IMR-90 (cell line): ENCODE data around the gene NFKBIE. TPM values are rescaled to one million over a fixed set of nuclear protein-coding genes. Genes with fewer than 3 reads are reported as not detected.

ENCODE experiments used
- ATAC-seq: fragments of 200-7000 bp; cut with Tn5 transposase; 2 replicates; pipeline ENCODE4 v1.9.1; 2020; ENCODE audit warnings: low read depth, mild to moderate bottlenecking, moderate library complexity
- BruUV-seq: library from RNA; stranded (reverse); fragments of 400-500 nt; replicated peaks from 2 replicates; lab custom pipeline; 2021; lab: Mats Ljungman, UMichigan
- CTCF ChIA-PET: fragments of 300-600 bp; formaldehyde crosslinking; extraction: SDS; loops from one replicate; lab custom pipeline; 2021; ENCODE audit warnings: antibody characterized with exemption; lab: Yijun Ruan, JAX
- POLR2A ChIA-PET: fragments of 300-600 bp; sonication (Branson Sonifier 250); formaldehyde crosslinking; loops from one replicate; lab custom pipeline; 2022; ENCODE audit warnings: antibody characterized with exemption; ENCODE audit not compliant: unreplicated experiment; lab: Charles Lee
- DNase-seq: peaks from one replicate; pipeline ENCODE4 v3.0.0; 2013
- H2AFZ ChIP-seq: replicated peaks from 2 replicates; pipeline ENCODE3; 2013; ENCODE audit warnings: low read length, mild to moderate bottlenecking; ENCODE audit not compliant: poor library complexity
- H2AK5ac ChIP-seq: 2 replicates; pipeline ENCODE4 v1.6.1; 2013; ENCODE audit warnings: low read depth, low read length, inconsistent platforms
- H2AK9ac ChIP-seq: replicated peaks from 2 replicates; pipeline ENCODE3; 2013; ENCODE audit warnings: mild to moderate bottlenecking, low read depth, low read length, moderate library complexity; ENCODE audit not compliant: poor library complexity
- H2BK120ac ChIP-seq: 2 replicates; pipeline ENCODE4 v1.6.1; 2013; ENCODE audit warnings: low read depth, low read length, inconsistent platforms
- H2BK15ac ChIP-seq: 3 replicates; pipeline ENCODE4 v1.6.1; 2013; ENCODE audit warnings: low read depth, low read length, inconsistent platforms
- H2BK20ac ChIP-seq: 2 replicates; pipeline ENCODE4 v1.6.1; 2013; ENCODE audit warnings: low read depth, mild to moderate bottlenecking, inconsistent platforms, low read length, moderate library complexity
- H2BK5ac ChIP-seq: 2 replicates; pipeline ENCODE4 v1.6.1; 2013; ENCODE audit warnings: mild to moderate bottlenecking, low read depth, low read length, inconsistent platforms; ENCODE audit not compliant: poor library complexity, severe bottlenecking
- H3K14ac ChIP-seq: replicated peaks from 2 replicates; pipeline ENCODE4 v1.6.1; 2013; ENCODE audit warnings: low read depth, low read length, inconsistent platforms
- H3K18ac ChIP-seq: 2 replicates; pipeline ENCODE4 v1.6.1; 2013; ENCODE audit warnings: low read depth, low read length, control low read depth
- H3K23ac ChIP-seq: 2 replicates; pipeline ENCODE4 v1.6.1; 2013; ENCODE audit warnings: low read depth, low read length, inconsistent platforms
- H3K27ac ChIP-seq: 2 replicates; pipeline ENCODE4 v1.5.1; 2013; ENCODE audit warnings: mild to moderate bottlenecking, control low read depth, low read length; ENCODE audit not compliant: insufficient read depth
- H3K27me3 ChIP-seq: 2 replicates; pipeline ENCODE4 v1.6.1; 2013; ENCODE audit warnings: low read length; ENCODE audit not compliant: control insufficient read depth, insufficient read depth
- H3K36me3 ChIP-seq: 2 replicates; pipeline ENCODE4 v1.6.1; 2013; ENCODE audit warnings: low read length, mixed read lengths; ENCODE audit not compliant: control insufficient read depth, insufficient read depth
- H3K4ac ChIP-seq: 2 replicates; pipeline ENCODE4 v1.6.1; 2013; ENCODE audit warnings: low read depth, low read length, inconsistent platforms
- H3K4me1 ChIP-seq: 2 replicates; pipeline ENCODE4 v1.6.1; 2013; ENCODE audit warnings: low read length, mixed read lengths; ENCODE audit not compliant: control insufficient read depth, insufficient read depth
- H3K4me2 ChIP-seq: 2 replicates; pipeline ENCODE4 v1.6.1; 2013; ENCODE audit warnings: low read depth, mild to moderate bottlenecking, control low read depth, low read length, moderate library complexity
- H3K4me3 ChIP-seq: 2 replicates; pipeline ENCODE4 v1.5.1; 2013; ENCODE audit warnings: low read depth, mild to moderate bottlenecking, control low read depth, low read length, moderate library complexity; ENCODE audit not compliant: insufficient read depth
- H3K56ac ChIP-seq: 2 replicates; pipeline ENCODE4 v1.6.1; 2013; ENCODE audit warnings: low read length, inconsistent platforms; ENCODE audit not compliant: insufficient read depth; ENCODE audit errors: extremely low read depth
- H3K79me1 ChIP-seq, 2 experiments: 2 replicates each; pipeline ENCODE4 v1.6.1; 2013; ENCODE audit warnings: low read length in 2 of 2, inconsistent platforms in 1 of 2, low read depth in 1 of 2
- H3K9ac ChIP-seq: 2 replicates; pipeline ENCODE4 v1.6.1; 2013; ENCODE audit warnings: low read depth, low read length, control low read depth
- H3K9me1 ChIP-seq: 2 replicates; pipeline ENCODE4 v1.6.1; 2013; ENCODE audit warnings: low read length, inconsistent platforms; ENCODE audit not compliant: insufficient read depth
- H3K9me3 ChIP-seq: 2 replicates; pipeline ENCODE4 v1.6.1; 2013; ENCODE audit warnings: low read length; ENCODE audit not compliant: control insufficient read depth, insufficient read depth
- H4K20me1 ChIP-seq: 2 replicates; pipeline ENCODE4 v1.6.1; 2013; ENCODE audit warnings: low read length, inconsistent platforms; ENCODE audit not compliant: insufficient read depth
- H4K5ac ChIP-seq: 2 replicates; pipeline ENCODE4 v1.6.1; 2013; ENCODE audit warnings: mild to moderate bottlenecking, low read depth, low read length, control low read depth
- H4K8ac ChIP-seq, 2 experiments: 2 replicates each; pipeline ENCODE4 v1.6.1; 2013; ENCODE audit warnings: low read depth in 2 of 2, low read length in 2 of 2, control low read depth in 1 of 2, inconsistent platforms in 1 of 2
- H4K91ac ChIP-seq: 2 replicates; pipeline ENCODE4 v1.6.1; 2013; ENCODE audit warnings: low read depth, low read length, inconsistent platforms; ENCODE audit not compliant: insufficient read depth
- BHLHE40 ChIP-seq: fragments of 150-350 bp; IDR thresholded peaks from 2 replicates; pipeline ENCODE4 v1.6.1; 2016; ENCODE audit warnings: mild to moderate bottlenecking, low read depth, low read length
- CEBPB ChIP-seq: IDR thresholded peaks from 2 replicates; pipeline ENCODE4 v1.6.1; 2012; ENCODE audit warnings: low read depth, low read length, improper control_type of control experiment
- CHD1 ChIP-seq: IDR thresholded peaks from 2 replicates; pipeline ENCODE4 v1.6.1; 2012; ENCODE audit warnings: low read depth, low read length, improper control_type of control experiment
- FOS ChIP-seq: fragments of 150-350 bp; IDR thresholded peaks from 2 replicates; pipeline ENCODE4 v1.6.1; 2016; ENCODE audit warnings: low read depth, low read length
- MAFK ChIP-seq: IDR thresholded peaks from 2 replicates; pipeline ENCODE4 v1.6.1; 2012; ENCODE audit warnings: low read depth, low read length, improper control_type of control experiment
- MAZ ChIP-seq: IDR thresholded peaks from 2 replicates; pipeline ENCODE4 v1.6.1; 2012; ENCODE audit warnings: low read depth, mild to moderate bottlenecking, low read length, improper control_type of control experiment, moderate library complexity, borderline replicate concordance
- MXI1 ChIP-seq: IDR thresholded peaks from 2 replicates; pipeline ENCODE4 v1.6.1; 2012; ENCODE audit warnings: low read depth, mild to moderate bottlenecking, low read length, moderate library complexity, borderline replicate concordance
- NFE2L2 ChIP-seq: fragments of 150-350 bp; IDR thresholded peaks from 2 replicates; pipeline ENCODE4 v1.6.1; 2016; ENCODE audit warnings: low read depth, mild to moderate bottlenecking, low read length
- POLR2A ChIP-seq: IDR thresholded peaks from 2 replicates; pipeline ENCODE4 v1.6.1; 2012; ENCODE audit warnings: mild to moderate bottlenecking, low read depth, low read length
- RAD21 ChIP-seq: IDR thresholded peaks from 2 replicates; pipeline ENCODE4 v1.6.1; 2012; ENCODE audit warnings: low read length, improper control_type of control experiment
- RCOR1 ChIP-seq: IDR thresholded peaks from 2 replicates; pipeline ENCODE4 v1.6.1; 2012; ENCODE audit warnings: mild to moderate bottlenecking, low read length, improper control_type of control experiment; ENCODE audit not compliant: insufficient replicate concordance
- RFX5 ChIP-seq: IDR thresholded peaks from 2 replicates; pipeline ENCODE4 v1.8.0; 2012; ENCODE audit warnings: low read depth, mild to moderate bottlenecking, low read length, moderate library complexity
- SMC3 ChIP-seq: fragments of 150-350 bp; IDR thresholded peaks from 2 replicates; pipeline ENCODE4 v1.6.1; 2016; ENCODE audit warnings: low read depth, mild to moderate bottlenecking, antibody characterized with exemption, low read length, moderate library complexity
- WGBS, 2 experiments: methylation state at CpG; one replicate each; pipeline versions ENCODE4 v1.1.5 to v1.1.7; 2013; ENCODE audit warnings: missing lambda C conversion rate in 2 of 2; ENCODE audit not compliant: insufficient read length in 1 of 2; ENCODE audit errors: extremely low coverage in 2 of 2; 5-methylcytosine and 5-hydroxymethylcytosine counted together
- dilution Hi-C: fragments of 300-500 bp; cut with HindIII; formaldehyde crosslinking; loops from one replicate; pipeline ENCODE4 v1.14.3; 2018; ENCODE audit warnings: low sequenced_read_pairs; ENCODE audit not compliant: unreplicated experiment
- in situ Hi-C: fragments of 300-500 bp; cut with MboI; formaldehyde crosslinking; loops from 3 replicates; pipeline ENCODE4 v1.14.3; 2019; ENCODE audit warnings: low sequenced_read_pairs, inconsistent platforms, mixed read lengths
- intact Hi-C: fragments of 100-400 bp; cut with micrococcal nuclease; formaldehyde crosslinking; loops from 2 replicates; pipeline ENCODE4 v1.10.0; 2022
- polyA plus RNA-seq, 3 experiments: library from polyadenylated mRNA; depleted of rRNA; stranded (reverse); fragments of >200 nt; gene quantifications; 2 replicates each; pipeline ENCODE4 v1.2.3, GENCODE V29; 2012; ENCODE audit warnings: low replicate concordance in 1 of 3
- total RNA-seq: library from RNA; depleted of rRNA; stranded (reverse); fragments of >200 nt; gene quantifications from 2 replicates; pipeline ENCODE4 v1.2.3, GENCODE V29; 2012
- TF ChIP-seq, protein P1 (sequence below): fragments of 150-350 bp; IDR thresholded peaks from 2 replicates; pipeline ENCODE4 v1.6.1; 2016; ENCODE audit warnings: low read depth, mild to moderate bottlenecking, low read length, moderate library complexity, borderline replicate concordance
- TF ChIP-seq, protein P2 (sequence below): fragments of 150-350 bp; IDR thresholded peaks from 2 replicates; pipeline ENCODE4 v1.6.1; 2017; ENCODE audit warnings: mild to moderate bottlenecking, antibody characterized with exemption, low read length, low read depth
- TF ChIP-seq, protein P3 (sequence below): conservative IDR thresholded peaks from 2 replicates; pipeline ENCODE4 v1.5.1; 2012; ENCODE audit warnings: mild to moderate bottlenecking, low read depth, low read length, improper control_type of control experiment

Gene NFKBIE
- total and polyA plus RNA-seq, 2 of the 4 experiments (the other 2 are of a cell fraction), result 7.9 to 13.0 TPM

DNA sequence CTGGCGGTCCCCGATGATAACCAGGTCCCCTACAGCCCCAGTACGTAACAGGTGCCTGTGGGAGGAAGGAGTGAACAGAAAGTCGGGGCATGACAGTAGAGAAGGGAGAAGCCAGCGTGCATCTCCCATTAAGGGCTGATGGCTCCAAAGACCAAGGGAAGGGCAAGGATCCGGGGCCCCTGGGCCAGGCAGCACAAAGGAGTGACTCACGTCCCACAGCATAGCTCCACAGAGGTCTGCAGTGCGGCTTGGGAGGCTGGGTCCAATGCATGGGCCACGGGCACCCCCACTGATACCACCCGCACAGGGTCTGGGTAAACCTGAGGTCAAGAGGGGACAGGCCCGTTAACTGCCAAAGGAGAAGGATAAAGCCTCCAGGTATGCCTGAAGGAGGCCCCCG is 37.5 kb upstream of the NFKBIE start:
- no peaks in the 10 kb centered on the region for H3K9me3 ChIP-seq
- no peak overlapping the region for H3K14ac ChIP-seq
- H2BK5ac ChIP-seq, result no peak overlapping the region
- H3K4me2 ChIP-seq, result no peak overlapping the region
- no peaks in the 10 kb centered on the region for H4K20me1 ChIP-seq
- H3K4ac ChIP-seq, result no peak overlapping the region
- dilution Hi-C loops (no loop called here), intact Hi-C loops (no loop called here), in situ Hi-C loops (no loop called here)
- peaks cover 2% of the 10 kb centered on the region; the same call in 1 of the 2 replicates for H3K27me3 ChIP-seq
- H3K27ac ChIP-seq, result no peak overlapping the region
- POLR2A ChIA-PET, result no interaction called here
- no peak overlapping the region for H3K18ac ChIP-seq
- CTCF ChIA-PET, result no interaction called here
- H3K23ac ChIP-seq, result no peak overlapping the region
- peaks cover 65% of the 10 kb centered on the region for H3K36me3 ChIP-seq
- WGBS, 2 experiments, result 57% methylated on average over 2 of the region's 12 CpGs; no CpG with 5 or more reads in 1 of the 2 experiments
- no peak overlapping the region for H2AK5ac ChIP-seq
- H3K4me3 ChIP-seq, result no peak overlapping the region
- H2AFZ ChIP-seq, result peak overlapping the region; percentile 32
- DNase-seq (no peak), ATAC-seq (no peak)
- no peak overlapping the region for H3K9ac ChIP-seq
- no peak overlapping the region for H2BK15ac ChIP-seq
- no TSS peak for BruUV-seq
- no peaks in the 10 kb centered on the region for H3K9me1 ChIP-seq
- H2BK20ac ChIP-seq, result no peak overlapping the region
- H3K56ac ChIP-seq, result no peak overlapping the region
- H3K79me1 ChIP-seq, result 0 out of 4 replicates have a peak, but pooled peaks cover 0 to 2% of the 10 kb centered on the region in 2 experiments
- H2AK9ac ChIP-seq, result no peak overlapping the region
- no peak overlapping the region for H2BK120ac ChIP-seq
- H4K91ac ChIP-seq, result no peak overlapping the region
- H3K4me1 ChIP-seq, result no peaks in the 10 kb centered on the region
- TF ChIP-seq CHD1 (no peak), CEBPB (no peak), RFX5 (no peak), SMC3 (no peak), RCOR1 (no peak), NFE2L2 (no peak), BHLHE40 (no peak), FOS (no peak), RAD21 (no peak), MAZ (no peak), MXI1 (no peak), POLR2A (no peak), MAFK (no peak)
- TF ChIP-seq, protein P1, sequence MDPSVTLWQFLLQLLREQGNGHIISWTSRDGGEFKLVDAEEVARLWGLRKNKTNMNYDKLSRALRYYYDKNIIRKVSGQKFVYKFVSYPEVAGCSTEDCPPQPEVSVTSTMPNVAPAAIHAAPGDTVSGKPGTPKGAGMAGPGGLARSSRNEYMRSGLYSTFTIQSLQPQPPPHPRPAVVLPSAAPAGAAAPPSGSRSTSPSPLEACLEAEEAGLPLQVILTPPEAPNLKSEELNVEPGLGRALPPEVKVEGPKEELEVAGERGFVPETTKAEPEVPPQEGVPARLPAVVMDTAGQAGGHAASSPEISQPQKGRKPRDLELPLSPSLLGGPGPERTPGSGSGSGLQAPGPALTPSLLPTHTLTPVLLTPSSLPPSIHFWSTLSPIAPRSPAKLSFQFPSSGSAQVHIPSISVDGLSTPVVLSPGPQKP, result no peak
- TF ChIP-seq, protein P2, sequence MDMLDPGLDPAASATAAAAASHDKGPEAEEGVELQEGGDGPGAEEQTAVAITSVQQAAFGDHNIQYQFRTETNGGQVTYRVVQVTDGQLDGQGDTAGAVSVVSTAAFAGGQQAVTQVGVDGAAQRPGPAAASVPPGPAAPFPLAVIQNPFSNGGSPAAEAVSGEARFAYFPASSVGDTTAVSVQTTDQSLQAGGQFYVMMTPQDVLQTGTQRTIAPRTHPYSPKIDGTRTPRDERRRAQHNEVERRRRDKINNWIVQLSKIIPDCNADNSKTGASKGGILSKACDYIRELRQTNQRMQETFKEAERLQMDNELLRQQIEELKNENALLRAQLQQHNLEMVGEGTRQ, result no peak
- TF ChIP-seq, protein P3, sequence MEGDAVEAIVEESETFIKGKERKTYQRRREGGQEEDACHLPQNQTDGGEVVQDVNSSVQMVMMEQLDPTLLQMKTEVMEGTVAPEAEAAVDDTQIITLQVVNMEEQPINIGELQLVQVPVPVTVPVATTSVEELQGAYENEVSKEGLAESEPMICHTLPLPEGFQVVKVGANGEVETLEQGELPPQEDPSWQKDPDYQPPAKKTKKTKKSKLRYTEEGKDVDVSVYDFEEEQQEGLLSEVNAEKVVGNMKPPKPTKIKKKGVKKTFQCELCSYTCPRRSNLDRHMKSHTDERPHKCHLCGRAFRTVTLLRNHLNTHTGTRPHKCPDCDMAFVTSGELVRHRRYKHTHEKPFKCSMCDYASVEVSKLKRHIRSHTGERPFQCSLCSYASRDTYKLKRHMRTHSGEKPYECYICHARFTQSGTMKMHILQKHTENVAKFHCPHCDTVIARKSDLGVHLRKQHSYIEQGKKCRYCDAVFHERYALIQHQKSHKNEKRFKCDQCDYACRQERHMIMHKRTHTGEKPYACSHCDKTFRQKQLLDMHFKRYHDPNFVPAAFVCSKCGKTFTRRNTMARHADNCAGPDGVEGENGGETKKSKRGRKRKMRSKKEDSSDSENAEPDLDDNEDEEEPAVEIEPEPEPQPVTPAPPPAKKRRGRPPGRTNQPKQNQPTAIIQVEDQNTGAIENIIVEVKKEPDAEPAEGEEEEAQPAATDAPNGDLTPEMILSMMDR, result no peak
- H4K5ac ChIP-seq, result no peak overlapping the region
- H4K8ac ChIP-seq, result no peak overlapping the region
